Osteoblast (primary cell): ENCODE data around the gene MUC4. TPM values are rescaled to one million over a fixed set of nuclear protein-coding genes. Genes with fewer than 3 reads are reported as not detected.
A peak's percentile ranks its signal among the peaks of the same experiment; 100 is the strongest.

Experiments used
- DNase-seq: peaks from one replicate; pipeline ENCODE4 v3.0.0; 2011; ENCODE audit warnings: low spot score, mixed read lengths; ENCODE audit not compliant: insufficient read length; ENCODE audit errors: missing footprints
- H2AFZ ChIP-seq: 2 replicates; pipeline ENCODE4 v1.6.0; 2011; ENCODE audit warnings: mild to moderate bottlenecking, low read length
- H3K27ac ChIP-seq: 2 replicates; pipeline ENCODE4 v1.5.1; 2011; ENCODE audit warnings: mild to moderate bottlenecking, low read depth, low read length, moderate library complexity
- H3K27me3 ChIP-seq: 2 replicates; pipeline ENCODE4 v1.6.0; 2012; ENCODE audit warnings: mild to moderate bottlenecking, control low read depth, inconsistent platforms, low read length, moderate library complexity; ENCODE audit not compliant: insufficient read depth
- H3K36me3 ChIP-seq: 2 replicates; pipeline ENCODE4 v1.5.1; 2011; ENCODE audit warnings: mild to moderate bottlenecking, low read length, control low read depth, moderate library complexity; ENCODE audit not compliant: insufficient read depth
- H3K4me1 ChIP-seq: 2 replicates; pipeline ENCODE4 v1.5.1; 2011; ENCODE audit warnings: mild to moderate bottlenecking, low read length, control low read depth, moderate library complexity; ENCODE audit not compliant: insufficient read depth
- H3K4me2 ChIP-seq: 2 replicates; pipeline ENCODE4 v1.6.0; 2011; ENCODE audit warnings: mild to moderate bottlenecking, low read length; ENCODE audit not compliant: insufficient read depth
- H3K4me3 ChIP-seq: fragments of 200-600 bp; sonication (generic); 3 replicates; pipeline ENCODE4 v1.5.1; 2012; ENCODE audit warnings: mild to moderate bottlenecking, low read length, inconsistent platforms; ENCODE audit not compliant: insufficient read depth
- H3K79me2 ChIP-seq: 2 replicates; pipeline ENCODE4 v1.6.0; 2012; ENCODE audit warnings: mild to moderate bottlenecking, low read length, control low read depth, inconsistent platforms; ENCODE audit not compliant: insufficient read depth
- H3K9me3 ChIP-seq: 2 replicates; pipeline ENCODE4 v1.5.1; 2011; ENCODE audit warnings: low read depth, low read length, control low read depth
- H4K20me1 ChIP-seq: 2 replicates; pipeline ENCODE4 v1.6.0; 2012; ENCODE audit warnings: mild to moderate bottlenecking, low read length, control low read depth; ENCODE audit not compliant: insufficient read depth
- total RNA-seq: library from RNA; depleted of rRNA; stranded (reverse); fragments of >200 nt; gene quantifications from 2 replicates; pipeline ENCODE4 v1.2.3, GENCODE V29; 2012
- TF ChIP-seq, protein P1 (sequence below): IDR thresholded peaks from 2 replicates; pipeline ENCODE4 v1.5.1; 2011; ENCODE audit warnings: mild to moderate bottlenecking, low read depth, low read length, moderate library complexity; ENCODE audit errors: extremely low read depth

The MUC4 gene
- total RNA-seq, 1 donor, result not detected

DNA sequence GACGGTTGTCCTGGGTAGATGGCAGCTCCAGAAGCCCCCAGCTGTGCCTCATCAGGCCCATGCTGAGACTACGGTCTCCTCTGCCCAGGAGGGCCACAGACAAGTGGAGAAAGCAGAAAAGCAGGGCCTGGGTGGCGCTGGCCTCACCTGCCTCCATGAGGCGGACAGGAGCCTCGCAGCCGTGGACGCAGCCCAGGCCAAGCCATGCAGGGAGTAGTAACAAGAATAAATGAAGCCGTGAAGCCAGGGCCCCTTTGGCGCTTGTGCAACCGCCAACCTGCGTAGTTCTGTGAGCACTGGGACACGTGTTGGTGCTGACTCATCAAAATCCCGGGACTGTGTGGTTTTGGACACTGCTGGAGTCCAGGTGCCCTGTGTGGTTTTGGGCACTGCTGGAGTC, 12.3 kb upstream of the MUC4 start:
- TF ChIP-seq, protein P1, sequence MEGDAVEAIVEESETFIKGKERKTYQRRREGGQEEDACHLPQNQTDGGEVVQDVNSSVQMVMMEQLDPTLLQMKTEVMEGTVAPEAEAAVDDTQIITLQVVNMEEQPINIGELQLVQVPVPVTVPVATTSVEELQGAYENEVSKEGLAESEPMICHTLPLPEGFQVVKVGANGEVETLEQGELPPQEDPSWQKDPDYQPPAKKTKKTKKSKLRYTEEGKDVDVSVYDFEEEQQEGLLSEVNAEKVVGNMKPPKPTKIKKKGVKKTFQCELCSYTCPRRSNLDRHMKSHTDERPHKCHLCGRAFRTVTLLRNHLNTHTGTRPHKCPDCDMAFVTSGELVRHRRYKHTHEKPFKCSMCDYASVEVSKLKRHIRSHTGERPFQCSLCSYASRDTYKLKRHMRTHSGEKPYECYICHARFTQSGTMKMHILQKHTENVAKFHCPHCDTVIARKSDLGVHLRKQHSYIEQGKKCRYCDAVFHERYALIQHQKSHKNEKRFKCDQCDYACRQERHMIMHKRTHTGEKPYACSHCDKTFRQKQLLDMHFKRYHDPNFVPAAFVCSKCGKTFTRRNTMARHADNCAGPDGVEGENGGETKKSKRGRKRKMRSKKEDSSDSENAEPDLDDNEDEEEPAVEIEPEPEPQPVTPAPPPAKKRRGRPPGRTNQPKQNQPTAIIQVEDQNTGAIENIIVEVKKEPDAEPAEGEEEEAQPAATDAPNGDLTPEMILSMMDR, result no peak
- DNase-seq, result peak; percentile 80
- Histone ChIP-seq H3K4me1 (no peaks in the 10 kb centered on the region), H3K27me3 (peaks cover 13% of the 10 kb centered on the region), H2AFZ (no peak overlapping the region), H3K4me3 (no peak overlapping the region), H4K20me1 (no peaks in the 10 kb centered on the region), H3K4me2 (no peak overlapping the region), H3K9me3 (no peaks in the 10 kb centered on the region), H3K27ac (no peak overlapping the region), H3K36me3 (no peaks in the 10 kb centered on the region), H3K79me2 (no peaks in the 10 kb centered on the region)

- Histone ChIP-seq H3K27me3 (peaks cover 13% of the 10 kb centered on the region), H2AFZ (no peak overlapping the region), H3K4me1 (no peaks in the 10 kb centered on the region), H4K20me1 (no peaks in the 10 kb centered on the region), H3K27ac (no peak overlapping the region), H3K4me2 (no peak overlapping the region), H3K4me3 (no peak overlapping the region), H3K36me3 (no peaks in the 10 kb centered on the region), H3K79me2 (no peaks in the 10 kb centered on the region), H3K9me3 (no peaks in the 10 kb centered on the region)
- TF ChIP-seq, protein P1, result no peak
- peak; percentile 87 for DNase-seq
These were observed 11.6 kb upstream of the MUC4 start for GRCh38 chr3:195823280-195823679.

DNA sequence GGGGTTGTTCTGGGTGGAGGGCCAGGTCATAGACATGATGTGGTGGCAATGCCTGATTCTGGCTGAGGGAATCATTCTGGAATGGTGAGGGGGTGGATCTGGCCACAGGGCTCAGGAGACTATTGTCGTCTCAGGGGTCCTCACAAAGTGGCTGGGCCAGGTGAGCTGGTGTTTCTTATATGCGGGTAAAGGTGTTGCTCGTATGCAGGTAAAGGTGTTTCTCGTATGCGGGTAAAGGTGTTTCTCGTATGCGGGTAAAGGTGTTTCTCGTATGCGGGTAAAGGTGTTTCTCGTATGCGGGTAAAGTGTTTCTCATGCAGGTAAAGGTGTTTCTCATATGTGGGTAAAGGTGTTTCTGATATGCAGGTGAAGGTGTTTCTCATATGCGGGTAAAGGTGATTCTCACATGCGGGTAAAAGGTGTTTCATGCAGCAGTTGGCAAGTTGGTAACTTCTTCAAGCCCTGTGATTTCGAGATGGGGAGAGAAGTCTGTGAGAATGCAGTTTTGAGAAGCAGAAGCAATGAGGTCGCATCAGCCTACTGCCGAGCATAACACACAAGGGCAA, 10.5 kb upstream of the MUC4 start:
- TF ChIP-seq, protein P1, result no peak
- Histone ChIP-seq H3K4me2 (no peak overlapping the region), H3K9me3 (no peaks in the 10 kb centered on the region), H3K79me2 (no peaks in the 10 kb centered on the region), H3K4me3 (no peak overlapping the region), H3K4me1 (no peaks in the 10 kb centered on the region), H3K36me3 (no peaks in the 10 kb centered on the region), H2AFZ (no peak overlapping the region), H3K27me3 (peaks cover 13% of the 10 kb centered on the region), H4K20me1 (no peaks in the 10 kb centered on the region), H3K27ac (no peak overlapping the region)
- DNase-seq, result peak; percentile 72

DNA sequence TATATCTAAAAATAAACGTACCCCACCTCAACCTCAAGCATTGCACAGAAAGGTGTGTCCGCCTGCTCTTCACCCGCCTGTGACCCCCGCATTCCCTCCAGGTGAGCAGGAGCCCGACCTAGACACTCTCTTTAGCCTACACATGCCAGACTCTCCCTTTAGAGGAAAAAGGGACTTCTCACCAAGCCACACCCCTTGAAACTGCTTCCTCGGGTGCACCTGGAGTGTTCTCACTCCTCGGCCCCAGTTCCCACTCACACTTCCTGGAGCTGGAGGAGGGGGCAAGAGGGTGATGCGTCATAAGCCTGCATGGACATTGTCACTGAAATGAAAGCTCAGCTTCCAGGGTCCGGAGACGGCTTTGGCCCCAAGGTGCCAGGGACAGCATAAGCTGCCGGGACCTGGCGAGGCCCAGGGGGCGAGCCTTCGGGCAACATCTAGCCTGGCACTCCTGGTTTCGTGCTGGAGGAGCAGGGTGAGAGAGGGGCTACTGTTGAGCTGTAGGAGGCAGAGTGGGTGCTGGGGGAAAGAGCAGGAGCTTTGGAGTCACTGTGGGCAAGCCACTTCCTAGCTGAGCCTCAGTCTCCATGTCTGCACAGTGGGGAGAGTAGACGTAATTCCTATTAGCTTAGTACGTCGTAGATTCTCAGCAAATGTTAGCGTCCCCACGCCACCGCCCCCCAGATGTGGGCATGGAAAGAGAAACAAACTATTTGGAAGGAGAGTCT, 9.8 kb upstream of the MUC4 start:
- Histone ChIP-seq H3K27me3 (peaks cover 13% of the 10 kb centered on the region), H2AFZ (no peak overlapping the region), H3K4me2 (no peak overlapping the region), H3K4me3 (no peak overlapping the region), H3K9me3 (no peaks in the 10 kb centered on the region), H4K20me1 (no peaks in the 10 kb centered on the region), H3K36me3 (no peaks in the 10 kb centered on the region), H3K4me1 (no peaks in the 10 kb centered on the region), H3K79me2 (no peaks in the 10 kb centered on the region), H3K27ac (no peak overlapping the region)
- peak; percentile 59 for DNase-seq
- TF ChIP-seq, protein P1, result no peak
